Neural progenitor cell (in vitro differentiated cells): ENCODE measurements around the gene MRGPRF. TPM values are rescaled to one million over a fixed set of nuclear protein-coding genes. Genes with fewer than 3 reads are reported as not detected.

Experiments used
- DNase-seq: peaks from one replicate; pipeline ENCODE4 v3.0.0-alpha.2; 2016; ENCODE audit warnings: low spot score
- H2AFZ ChIP-seq: fragments of 200-600 bp; sonication (generic); replicated peaks from 2 replicates; pipeline ENCODE4 v1.6.1; 2016; ENCODE audit warnings: antibody characterized with exemption
- H3F3A ChIP-seq: fragments of 200-600 bp; sonication (generic); 2 replicates; pipeline ENCODE4 v1.6.1; 2016; ENCODE audit warnings: antibody characterized with exemption, low read depth
- H3K27ac ChIP-seq: fragments of 200-600 bp; sonication (generic); 2 replicates; pipeline ENCODE4 v1.5.1; 2016; ENCODE audit warnings: mild to moderate bottlenecking
- H3K27me3 ChIP-seq: fragments of 200-600 bp; sonication (generic); 2 replicates; pipeline ENCODE4 v1.6.1; 2016; ENCODE audit warnings: mild to moderate bottlenecking, moderate library complexity
- H3K36me3 ChIP-seq: fragments of 200-600 bp; sonication (generic); 2 replicates; pipeline ENCODE4 v1.5.1; 2016
- H3K4me1 ChIP-seq: fragments of 200-600 bp; sonication (generic); 2 replicates; pipeline ENCODE4 v1.6.1; 2016; ENCODE audit warnings: mixed run types
- H3K4me2 ChIP-seq: fragments of 200-600 bp; sonication (generic); 2 replicates; pipeline ENCODE4 v1.6.1; 2016
- H3K4me3 ChIP-seq: fragments of 200-600 bp; sonication (generic); 2 replicates; pipeline ENCODE4 v1.5.1; 2016
- H3K79me2 ChIP-seq: fragments of 200-600 bp; sonication (generic); 2 replicates; pipeline ENCODE4 v1.6.1; 2016; ENCODE audit warnings: low read depth
- H3K9ac ChIP-seq: fragments of 200-600 bp; sonication (generic); 2 replicates; pipeline ENCODE4 v1.6.1; 2016
- H3K9me3 ChIP-seq: fragments of 200-600 bp; sonication (generic); 2 replicates; pipeline ENCODE4 v1.5.1; 2016; ENCODE audit warnings: low read depth
- H4K20me1 ChIP-seq: fragments of 200-600 bp; sonication (generic); 2 replicates; pipeline ENCODE4 v1.6.1; 2016; ENCODE audit warnings: low read depth
- H3K27ac Mint-ChIP-seq: 3 replicates; pipeline ENCODE4 v1.8.0; 2021; ENCODE audit warnings: mixed read lengths
- H3K27me3 Mint-ChIP-seq: 2 replicates; pipeline ENCODE4 v1.8.0; 2022; ENCODE audit warnings: low read depth, mild to moderate bottlenecking, inconsistent platforms, moderate library complexity, mixed read lengths; ENCODE audit not compliant: insufficient read depth
- H3K36me3 Mint-ChIP-seq: 3 replicates; pipeline ENCODE4 v1.8.0; 2021; ENCODE audit warnings: mixed read lengths
- H3K4me1 Mint-ChIP-seq: 3 replicates; pipeline ENCODE4 v1.8.0; 2021; ENCODE audit warnings: mixed read lengths
- H3K4me3 Mint-ChIP-seq: 3 replicates; pipeline ENCODE4 v1.8.0; 2021; ENCODE audit warnings: mild to moderate bottlenecking, moderate library complexity, mixed read lengths
- H3K9me3 Mint-ChIP-seq: 3 replicates; pipeline ENCODE4 v1.8.0; 2020; ENCODE audit warnings: mixed read lengths
- EZH2 ChIP-seq: fragments of 200-600 bp; sonication (generic); IDR thresholded peaks from 2 replicates; pipeline ENCODE4 v1.6.1; 2017; ENCODE audit warnings: antibody characterized with exemption, mild to moderate bottlenecking, moderate library complexity
- EZH2phosphoT487 ChIP-seq: fragments of 200-600 bp; sonication (generic); IDR thresholded peaks from 2 replicates; pipeline ENCODE4 v1.6.1; 2017; ENCODE audit warnings: antibody characterized with exemption
- total RNA-seq: library from RNA; depleted of rRNA; stranded (reverse); fragments of >200 nt; gene quantifications from 2 replicates; pipeline ENCODE4 v1.2.3, GENCODE V29; 2015; ENCODE audit warnings: low replicate concordance
- TF ChIP-seq, protein P1 (sequence below): fragments of 200-600 bp; sonication (generic); IDR thresholded peaks from 2 replicates; pipeline ENCODE4 v1.5.1; 2017; ENCODE audit warnings: antibody characterized with exemption, mild to moderate bottlenecking

MRGPRF gene
- total RNA-seq, 1 donor from 2014 or later, result 0.56 TPM

DNA sequence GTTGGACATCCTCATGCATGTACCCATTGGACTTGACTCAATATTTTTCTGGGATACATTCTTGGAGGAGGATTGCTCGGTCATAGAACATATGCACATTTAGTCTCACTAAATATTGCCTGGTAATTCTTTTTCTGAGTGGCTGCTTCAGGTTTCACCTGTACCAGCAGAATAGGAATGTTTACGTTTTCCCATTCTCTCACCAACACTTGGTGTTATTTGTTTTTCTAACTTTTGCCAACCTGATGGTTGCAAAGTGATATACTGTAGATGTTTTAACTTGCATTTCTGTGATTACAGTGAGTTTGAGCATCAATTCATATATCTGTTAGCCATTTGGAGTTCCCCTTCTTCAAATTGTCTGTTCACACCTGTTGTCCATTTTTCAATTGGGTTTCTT lies 30.9 kb downstream of the MRGPRF start:
- no peaks in the 10 kb centered on the region for H3K9me3 ChIP-seq
- H3K4me3 ChIP-seq, result no peak overlapping the region
- Mint-ChIP-seq H3K36me3 (no peaks in the 10 kb centered on the region), H3K4me3 (no peak overlapping the region), H3K27ac (no peak overlapping the region), H3K27me3 (no peaks in the 10 kb centered on the region), H3K4me1 (no peaks in the 10 kb centered on the region), H3K9me3 (peaks cover 12% of the 10 kb centered on the region)
- H3K36me3 ChIP-seq, result no peaks in the 10 kb centered on the region
- H3K27me3 ChIP-seq, result no peaks in the 10 kb centered on the region
- no peak overlapping the region for H3K27ac ChIP-seq
- DNase-seq, result no peak
- H3K4me1 ChIP-seq, result no peaks in the 10 kb centered on the region
- H4K20me1 ChIP-seq, result no peaks in the 10 kb centered on the region
- no peaks in the 10 kb centered on the region for H3F3A ChIP-seq
- H3K79me2 ChIP-seq, result no peaks in the 10 kb centered on the region
- H3K4me2 ChIP-seq, result no peak overlapping the region
- no peak overlapping the region for H2AFZ ChIP-seq
- H3K9ac ChIP-seq, result no peak overlapping the region
- TF ChIP-seq, protein P1, sequence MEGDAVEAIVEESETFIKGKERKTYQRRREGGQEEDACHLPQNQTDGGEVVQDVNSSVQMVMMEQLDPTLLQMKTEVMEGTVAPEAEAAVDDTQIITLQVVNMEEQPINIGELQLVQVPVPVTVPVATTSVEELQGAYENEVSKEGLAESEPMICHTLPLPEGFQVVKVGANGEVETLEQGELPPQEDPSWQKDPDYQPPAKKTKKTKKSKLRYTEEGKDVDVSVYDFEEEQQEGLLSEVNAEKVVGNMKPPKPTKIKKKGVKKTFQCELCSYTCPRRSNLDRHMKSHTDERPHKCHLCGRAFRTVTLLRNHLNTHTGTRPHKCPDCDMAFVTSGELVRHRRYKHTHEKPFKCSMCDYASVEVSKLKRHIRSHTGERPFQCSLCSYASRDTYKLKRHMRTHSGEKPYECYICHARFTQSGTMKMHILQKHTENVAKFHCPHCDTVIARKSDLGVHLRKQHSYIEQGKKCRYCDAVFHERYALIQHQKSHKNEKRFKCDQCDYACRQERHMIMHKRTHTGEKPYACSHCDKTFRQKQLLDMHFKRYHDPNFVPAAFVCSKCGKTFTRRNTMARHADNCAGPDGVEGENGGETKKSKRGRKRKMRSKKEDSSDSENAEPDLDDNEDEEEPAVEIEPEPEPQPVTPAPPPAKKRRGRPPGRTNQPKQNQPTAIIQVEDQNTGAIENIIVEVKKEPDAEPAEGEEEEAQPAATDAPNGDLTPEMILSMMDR, result no peak
- TF ChIP-seq EZH2phosphoT487 (no peak), EZH2 (no peak)

DNA sequence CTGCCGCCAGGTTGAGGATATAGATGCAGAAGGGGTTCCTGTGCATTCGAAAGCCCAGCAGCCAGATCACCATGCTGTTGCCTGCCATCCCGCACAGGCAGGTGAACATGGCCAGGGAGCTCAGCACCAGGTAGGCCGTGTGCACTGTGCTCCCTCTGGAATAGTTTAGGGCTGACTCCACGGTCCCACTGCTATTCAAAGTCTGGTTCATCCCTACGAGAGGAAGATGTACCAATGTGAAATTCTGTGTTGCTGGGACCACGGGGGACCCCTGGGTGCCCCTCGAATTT lies 32.3 kb downstream of the MRGPRF start, which contains the start of gene MRGPRD:
Gene MRGPRD (minus strand): TSS at position 211 of the 290 bp plus-strand sequence. CDS start 0 bp downstream, at position 211.
- Histone ChIP-seq H3K27ac (no peak within 1 kb of the TSS), H3K9ac (no peak within 1 kb of the TSS), H3K36me3 (no peaks in the 10 kb centered on the region), H2AFZ (no peak within 1 kb of the TSS), H3F3A (no peaks in the 10 kb centered on the region), H4K20me1 (no peaks in the 10 kb centered on the region), H3K4me1 (no peaks in the 10 kb centered on the region), H3K4me3 (no peak within 1 kb of the TSS), H3K4me2 (no peak within 1 kb of the TSS), H3K27me3 (no peaks in the 10 kb centered on the region), H3K9me3 (no peaks in the 10 kb centered on the region), H3K79me2 (no peaks in the 10 kb centered on the region)
- H3K4me3 Mint-ChIP-seq, result no peak within 1 kb of the TSS
- TF ChIP-seq EZH2 (no peak), EZH2phosphoT487 (no peak)
- TF ChIP-seq, protein P1, result no peak
- H3K9me3 Mint-ChIP-seq, result peaks cover 4% of the 10 kb centered on the region
- H3K4me1 Mint-ChIP-seq, result no peaks in the 10 kb centered on the region
- peak within 1 kb of the TSS; percentile 13 for H3K27ac Mint-ChIP-seq
- H3K27me3 Mint-ChIP-seq, result peaks cover 2% of the 10 kb centered on the region
- no peak for DNase-seq
- H3K36me3 Mint-ChIP-seq, result no peaks in the 10 kb centered on the region

DNA sequence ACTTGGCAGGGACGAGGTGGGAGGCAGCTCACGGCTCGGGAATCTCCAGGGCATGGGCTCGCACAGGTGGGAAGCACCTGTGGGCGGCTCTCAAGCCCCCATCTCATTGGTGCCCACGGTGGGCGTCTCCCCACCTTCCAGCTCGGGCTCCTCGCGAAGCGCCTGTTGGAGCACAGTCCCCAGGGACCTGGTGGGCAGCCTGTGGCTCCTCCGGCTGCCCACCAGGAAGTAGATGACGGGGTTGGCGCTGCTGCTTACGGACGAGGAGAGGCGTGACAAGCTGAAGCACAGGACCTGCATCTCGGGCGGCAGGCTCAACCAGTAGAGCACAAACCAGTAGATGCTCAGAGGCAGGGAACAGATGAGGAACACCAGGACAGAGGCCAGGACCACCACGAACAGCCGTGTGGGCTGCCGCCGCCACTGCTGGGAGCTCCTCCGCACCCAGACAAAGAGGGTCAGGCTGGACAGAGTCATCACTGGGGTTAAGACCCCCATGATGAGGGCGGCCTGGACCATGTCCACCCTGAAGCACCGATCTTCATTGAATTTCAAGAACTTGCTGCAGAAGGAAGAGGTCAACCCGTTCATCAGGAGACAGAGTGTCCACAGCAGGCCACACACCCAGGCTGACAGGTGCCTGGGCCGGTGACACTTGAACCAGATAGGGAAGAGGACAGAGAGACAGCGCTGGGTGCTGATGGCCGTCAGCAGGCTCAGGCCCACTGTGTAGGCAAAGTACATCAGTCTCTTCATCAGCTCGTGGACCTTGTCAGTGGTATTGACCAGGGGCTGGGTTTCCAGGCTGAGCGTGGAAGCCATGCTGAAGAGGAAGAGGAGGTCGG lies 32.9 kb downstream of the MRGPRF start:
- DNase-seq, result no peak
- Histone ChIP-seq H2AFZ (no peak overlapping the region), H3K36me3 (no peaks in the 10 kb centered on the region), H3K9ac (no peak overlapping the region), H4K20me1 (no peaks in the 10 kb centered on the region), H3K27me3 (no peaks in the 10 kb centered on the region), H3K27ac (no peak overlapping the region), H3F3A (no peaks in the 10 kb centered on the region), H3K4me1 (no peaks in the 10 kb centered on the region), H3K4me2 (no peak overlapping the region), H3K79me2 (no peaks in the 10 kb centered on the region), H3K9me3 (no peaks in the 10 kb centered on the region), H3K4me3 (no peak overlapping the region)
- no peak overlapping the region for H3K4me3 Mint-ChIP-seq
- H3K27ac Mint-ChIP-seq, result peak overlapping the region; percentile 13
- TF ChIP-seq, protein P1, result no peak
- TF ChIP-seq EZH2 (no peak), EZH2phosphoT487 (no peak)
- H3K4me1 Mint-ChIP-seq, result no peaks in the 10 kb centered on the region
- H3K9me3 Mint-ChIP-seq, result peaks cover 4% of the 10 kb centered on the region
- peaks cover 3% of the 10 kb centered on the region for H3K27me3 Mint-ChIP-seq
- no peaks in the 10 kb centered on the region for H3K36me3 Mint-ChIP-seq
